SK-N-SH (cell line): ENCODE results near the gene C1GALT1.

Experiments
- ELF1 ChIP-seq: IDR thresholded peaks from 2 replicates; pipeline ENCODE4 v1.4.0; 2012
- GABPA ChIP-seq: IDR thresholded peaks from 2 replicates; pipeline ENCODE4 v1.4.0; 2012; ENCODE audit warnings: low read depth, mild to moderate bottlenecking
- MAX ChIP-seq: IDR thresholded peaks from 2 replicates; pipeline ENCODE4 v1.4.0; 2012; ENCODE audit warnings: low read depth
- NRF1 ChIP-seq: IDR thresholded peaks from 2 replicates; pipeline ENCODE4 v1.6.1; 2012; ENCODE audit warnings: low read depth, mild to moderate bottlenecking, low read length
- POLR2AphosphoS5 ChIP-seq: IDR thresholded peaks from 2 replicates; pipeline ENCODE4 v1.6.1; 2012; ENCODE audit warnings: low read depth, low read length
- RFX5 ChIP-seq: IDR thresholded peaks from 2 replicates; pipeline ENCODE4 v1.6.1; 2012; ENCODE audit warnings: mild to moderate bottlenecking, improper control_type of control experiment, low read length
- RXRA ChIP-seq: IDR thresholded peaks from 2 replicates; pipeline ENCODE4 v1.4.0; 2012; ENCODE audit warnings: low read depth, mild to moderate bottlenecking, borderline replicate concordance
- TEAD4 ChIP-seq: IDR thresholded peaks from 2 replicates; pipeline ENCODE4 v1.4.0; 2012; ENCODE audit warnings: mild to moderate bottlenecking, borderline replicate concordance; ENCODE audit not compliant: insufficient read depth
- USF2 ChIP-seq: fragments of 150-350 bp; IDR thresholded peaks from 2 replicates; pipeline ENCODE4 v1.6.1; 2017; ENCODE audit warnings: antibody characterized with exemption, low read length, low read depth, borderline replicate concordance
- YY1 ChIP-seq: IDR thresholded peaks from 2 replicates; pipeline ENCODE4 v1.4.0; 2012; ENCODE audit warnings: low read depth, mild to moderate bottlenecking
- TF ChIP-seq, protein P1 (sequence below): fragments of 200-600 bp; sonication (generic); IDR thresholded peaks from 2 replicates; pipeline ENCODE4 v1.6.1; 2017; ENCODE audit warnings: antibody characterized with exemption, mild to moderate bottlenecking, moderate library complexity
- TF ChIP-seq, protein P2 (sequence below): IDR thresholded peaks from 2 replicates; pipeline ENCODE4 v1.4.0; 2012; ENCODE audit warnings: low read depth, borderline replicate concordance

DNA sequence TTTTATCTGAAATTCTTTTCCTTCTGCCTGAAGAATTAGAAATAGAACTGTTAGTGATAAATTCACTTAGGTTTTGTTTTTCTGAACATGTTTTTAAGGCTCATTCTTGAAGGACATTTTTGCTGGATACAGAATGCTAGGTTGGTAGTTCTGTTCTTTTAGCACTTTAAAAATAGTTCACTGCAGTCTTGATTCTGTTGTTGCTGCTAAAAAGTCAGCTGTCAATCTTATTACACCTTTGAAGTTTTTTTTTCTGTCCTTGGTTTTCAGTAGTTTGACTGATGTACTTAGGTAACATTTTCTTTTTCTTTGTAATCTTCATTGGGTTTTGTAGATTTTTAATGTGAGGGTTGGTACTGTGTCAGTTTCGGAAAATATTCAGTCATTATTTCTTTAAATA, 48.7 kb downstream of the C1GALT1 start:
- TF ChIP-seq, protein P1, sequence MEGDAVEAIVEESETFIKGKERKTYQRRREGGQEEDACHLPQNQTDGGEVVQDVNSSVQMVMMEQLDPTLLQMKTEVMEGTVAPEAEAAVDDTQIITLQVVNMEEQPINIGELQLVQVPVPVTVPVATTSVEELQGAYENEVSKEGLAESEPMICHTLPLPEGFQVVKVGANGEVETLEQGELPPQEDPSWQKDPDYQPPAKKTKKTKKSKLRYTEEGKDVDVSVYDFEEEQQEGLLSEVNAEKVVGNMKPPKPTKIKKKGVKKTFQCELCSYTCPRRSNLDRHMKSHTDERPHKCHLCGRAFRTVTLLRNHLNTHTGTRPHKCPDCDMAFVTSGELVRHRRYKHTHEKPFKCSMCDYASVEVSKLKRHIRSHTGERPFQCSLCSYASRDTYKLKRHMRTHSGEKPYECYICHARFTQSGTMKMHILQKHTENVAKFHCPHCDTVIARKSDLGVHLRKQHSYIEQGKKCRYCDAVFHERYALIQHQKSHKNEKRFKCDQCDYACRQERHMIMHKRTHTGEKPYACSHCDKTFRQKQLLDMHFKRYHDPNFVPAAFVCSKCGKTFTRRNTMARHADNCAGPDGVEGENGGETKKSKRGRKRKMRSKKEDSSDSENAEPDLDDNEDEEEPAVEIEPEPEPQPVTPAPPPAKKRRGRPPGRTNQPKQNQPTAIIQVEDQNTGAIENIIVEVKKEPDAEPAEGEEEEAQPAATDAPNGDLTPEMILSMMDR: no peak
- no peak for TF ChIP-seq ELF1
- no peak for TF ChIP-seq RXRA
- no peak for TF ChIP-seq MAX
- no peak for TF ChIP-seq YY1
- no peak for TF ChIP-seq RFX5
- no peak for TF ChIP-seq TEAD4
- TF ChIP-seq GABPA: no peak
- no peak for TF ChIP-seq USF2
- TF ChIP-seq, protein P2, sequence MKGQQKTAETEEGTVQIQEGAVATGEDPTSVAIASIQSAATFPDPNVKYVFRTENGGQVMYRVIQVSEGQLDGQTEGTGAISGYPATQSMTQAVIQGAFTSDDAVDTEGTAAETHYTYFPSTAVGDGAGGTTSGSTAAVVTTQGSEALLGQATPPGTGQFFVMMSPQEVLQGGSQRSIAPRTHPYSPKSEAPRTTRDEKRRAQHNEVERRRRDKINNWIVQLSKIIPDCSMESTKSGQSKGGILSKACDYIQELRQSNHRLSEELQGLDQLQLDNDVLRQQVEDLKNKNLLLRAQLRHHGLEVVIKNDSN: no peak
- TF ChIP-seq POLR2AphosphoS5: no peak
- TF ChIP-seq NRF1: no peak
